Loucy (cell line): Measurements from ENCODE around the gene NAALADL2.

Source experiments
- H2AFZ ChIP-seq: fragments of 200-600 bp; sonication (generic); 2 replicates; pipeline ENCODE4 v1.6.0; 2016; ENCODE audit warnings: antibody characterized with exemption, mild to moderate bottlenecking, low read length, moderate library complexity
- H3F3A ChIP-seq: fragments of 200-600 bp; 2 replicates; pipeline ENCODE4 v1.6.0; 2016; ENCODE audit warnings: antibody characterized with exemption, low read depth, mild to moderate bottlenecking
- H3K27me3 ChIP-seq: fragments of 200-600 bp; sonication (generic); 2 replicates; pipeline ENCODE4 v1.6.1; 2014; ENCODE audit warnings: low read length, mild to moderate bottlenecking; ENCODE audit not compliant: insufficient read depth, poor library complexity, severe bottlenecking
- H3K36me3 ChIP-seq: fragments of 200-600 bp; sonication (generic); 2 replicates; pipeline ENCODE4 v1.6.1; 2016; ENCODE audit warnings: low read length; ENCODE audit not compliant: insufficient read depth
- H3K4me1 ChIP-seq: fragments of 200-600 bp; sonication (generic); 2 replicates; pipeline ENCODE4 v1.5.1; 2014; ENCODE audit warnings: low read length, mild to moderate bottlenecking; ENCODE audit not compliant: insufficient read depth, poor library complexity, severe bottlenecking
- H3K4me2 ChIP-seq: fragments of 200-600 bp; sonication (generic); 2 replicates; pipeline ENCODE4 v1.6.0; 2014; ENCODE audit warnings: antibody characterized with exemption, low read length, low read depth, mild to moderate bottlenecking; ENCODE audit not compliant: poor library complexity, severe bottlenecking
- H3K4me3 ChIP-seq: fragments of 200-600 bp; sonication (generic); 2 replicates; pipeline ENCODE4 v1.5.1; 2014; ENCODE audit warnings: low read length, mild to moderate bottlenecking, mixed read lengths; ENCODE audit not compliant: poor library complexity, severe bottlenecking
- H3K79me2 ChIP-seq: fragments of 200-600 bp; sonication (generic); 2 replicates; pipeline ENCODE4 v1.6.1; 2014; ENCODE audit warnings: low read length; ENCODE audit not compliant: insufficient read depth
- H3K9ac ChIP-seq: fragments of 200-600 bp; sonication (generic); 2 replicates; pipeline ENCODE4 v1.6.0; 2014; ENCODE audit warnings: mild to moderate bottlenecking, low read depth, low read length, moderate library complexity; ENCODE audit not compliant: poor library complexity, severe bottlenecking
- H3K9me2 ChIP-seq: fragments of 200-600 bp; sonication (generic); replicated peaks from 2 replicates; pipeline ENCODE4 v1.6.1; 2016; ENCODE audit warnings: low read depth, low read length, mixed read lengths
- H3K9me3 ChIP-seq: fragments of 200-600 bp; sonication (generic); 2 replicates; pipeline ENCODE4 v1.6.1; 2014; ENCODE audit warnings: mild to moderate bottlenecking, antibody characterized with exemption, low read length, low read depth; ENCODE audit not compliant: insufficient read depth
- H4K20me1 ChIP-seq: fragments of 200-600 bp; sonication (generic); 2 replicates; pipeline ENCODE4 v1.6.0; 2014; ENCODE audit warnings: antibody characterized with exemption, low read length, mild to moderate bottlenecking; ENCODE audit not compliant: insufficient read depth, poor library complexity, severe bottlenecking
- EZH2phosphoT487 ChIP-seq: fragments of 200-600 bp; IDR thresholded peaks from 2 replicates; pipeline ENCODE4 v1.6.1; 2018; ENCODE audit warnings: antibody characterized with exemption, mild to moderate bottlenecking, moderate library complexity, borderline replicate concordance
- TF ChIP-seq, protein P1 (sequence below): fragments of 200-600 bp; sonication (generic); conservative IDR thresholded peaks from 2 replicates; pipeline ENCODE4 v1.5.1; 2014; ENCODE audit warnings: mild to moderate bottlenecking, antibody characterized with exemption, low read length

NAALADL2 gene

DNA sequence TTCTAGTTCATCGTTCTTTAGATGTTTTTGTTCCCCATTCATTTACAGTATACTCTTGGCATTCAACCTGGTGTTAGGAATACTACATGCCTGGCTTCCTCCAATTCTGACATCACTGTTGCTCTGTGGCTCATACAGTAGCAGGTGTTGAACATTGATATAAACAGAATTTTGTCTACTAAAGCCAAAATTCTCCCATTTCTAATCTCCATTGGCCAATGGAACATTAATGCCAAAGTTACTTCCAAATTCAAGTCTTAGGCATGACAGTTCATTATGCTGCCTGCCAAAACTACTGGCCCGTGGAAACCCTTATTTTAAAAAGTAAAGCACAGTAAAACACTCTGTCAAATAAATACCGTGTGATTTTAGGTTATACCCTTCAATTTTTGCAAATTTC is 368.0 kb downstream of the NAALADL2 start:
- no peaks in the 10 kb centered on the region for H3F3A ChIP-seq
- H3K9me2 ChIP-seq = no peaks in the 10 kb centered on the region
- H3K9me3 ChIP-seq = no peaks in the 10 kb centered on the region
- no peaks in the 10 kb centered on the region for H3K27me3 ChIP-seq
- H3K79me2 ChIP-seq = no peaks in the 10 kb centered on the region
- no peaks in the 10 kb centered on the region for H3K4me1 ChIP-seq
- H4K20me1 ChIP-seq = no peaks in the 10 kb centered on the region
- no peaks in the 10 kb centered on the region for H3K36me3 ChIP-seq
- no peak for TF ChIP-seq EZH2phosphoT487
- TF ChIP-seq, protein P1, sequence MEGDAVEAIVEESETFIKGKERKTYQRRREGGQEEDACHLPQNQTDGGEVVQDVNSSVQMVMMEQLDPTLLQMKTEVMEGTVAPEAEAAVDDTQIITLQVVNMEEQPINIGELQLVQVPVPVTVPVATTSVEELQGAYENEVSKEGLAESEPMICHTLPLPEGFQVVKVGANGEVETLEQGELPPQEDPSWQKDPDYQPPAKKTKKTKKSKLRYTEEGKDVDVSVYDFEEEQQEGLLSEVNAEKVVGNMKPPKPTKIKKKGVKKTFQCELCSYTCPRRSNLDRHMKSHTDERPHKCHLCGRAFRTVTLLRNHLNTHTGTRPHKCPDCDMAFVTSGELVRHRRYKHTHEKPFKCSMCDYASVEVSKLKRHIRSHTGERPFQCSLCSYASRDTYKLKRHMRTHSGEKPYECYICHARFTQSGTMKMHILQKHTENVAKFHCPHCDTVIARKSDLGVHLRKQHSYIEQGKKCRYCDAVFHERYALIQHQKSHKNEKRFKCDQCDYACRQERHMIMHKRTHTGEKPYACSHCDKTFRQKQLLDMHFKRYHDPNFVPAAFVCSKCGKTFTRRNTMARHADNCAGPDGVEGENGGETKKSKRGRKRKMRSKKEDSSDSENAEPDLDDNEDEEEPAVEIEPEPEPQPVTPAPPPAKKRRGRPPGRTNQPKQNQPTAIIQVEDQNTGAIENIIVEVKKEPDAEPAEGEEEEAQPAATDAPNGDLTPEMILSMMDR = no peak
- H2AFZ ChIP-seq = no peak overlapping the region
- H3K4me2 ChIP-seq = no peak overlapping the region
- no peak overlapping the region for H3K4me3 ChIP-seq
- no peak overlapping the region for H3K9ac ChIP-seq

DNA sequence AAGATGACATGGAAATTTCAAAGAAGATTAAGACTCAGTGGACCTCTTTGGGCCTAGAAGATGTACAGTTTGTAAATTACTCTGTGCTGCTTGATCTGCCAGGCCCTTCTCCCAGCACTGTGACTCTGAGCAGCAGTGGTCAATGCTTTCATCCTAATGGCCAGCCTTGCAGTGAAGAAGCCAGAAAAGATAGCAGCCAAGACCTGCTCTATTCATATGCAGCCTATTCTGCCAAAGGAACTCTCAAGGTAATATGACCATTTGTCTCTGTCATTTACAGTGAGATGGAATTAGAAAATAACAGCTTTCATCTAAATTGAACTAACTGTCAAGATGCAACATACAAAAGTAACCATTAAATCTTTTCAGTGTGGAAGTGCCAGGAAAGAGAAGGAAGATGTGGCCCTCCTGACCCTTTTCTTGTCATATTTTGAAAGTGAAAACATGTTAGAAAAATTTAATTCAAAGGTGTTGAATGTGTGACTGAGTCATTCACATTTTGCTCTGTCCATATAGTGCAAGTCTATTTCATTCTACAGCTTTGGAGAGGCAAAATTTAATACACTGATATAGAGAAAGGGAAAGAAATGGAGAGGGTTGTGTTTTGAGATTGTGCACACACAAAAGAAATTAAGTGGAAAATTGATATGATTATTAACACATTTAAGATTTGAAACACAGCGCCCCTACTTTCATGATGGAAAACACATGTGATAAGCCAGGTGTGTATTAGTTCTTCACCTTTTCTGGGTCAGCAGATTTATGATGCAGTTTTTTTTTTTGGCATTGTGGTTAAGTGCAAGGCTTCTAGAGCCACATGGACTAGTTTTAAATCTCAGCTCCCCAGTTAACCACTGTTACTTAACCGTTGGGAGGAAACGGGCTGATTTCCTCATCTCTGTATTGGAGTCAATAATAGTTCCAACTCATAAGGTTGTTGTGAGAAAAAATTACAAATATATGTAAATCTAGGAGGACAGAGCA is 375.1 kb downstream of the NAALADL2 start:
- Histone ChIP-seq H2AFZ (no peak overlapping the region), H3K4me3 (no peak overlapping the region), H3K36me3 (no peaks in the 10 kb centered on the region), H3K79me2 (no peaks in the 10 kb centered on the region), H3K4me1 (no peaks in the 10 kb centered on the region), H3K27me3 (no peaks in the 10 kb centered on the region), H3K9me2 (no peaks in the 10 kb centered on the region), H3K9ac (no peak overlapping the region), H3F3A (no peaks in the 10 kb centered on the region), H3K4me2 (no peak overlapping the region), H4K20me1 (no peaks in the 10 kb centered on the region), H3K9me3 (no peaks in the 10 kb centered on the region)
- TF ChIP-seq EZH2phosphoT487 = no peak
- TF ChIP-seq, protein P1 = no peak

DNA sequence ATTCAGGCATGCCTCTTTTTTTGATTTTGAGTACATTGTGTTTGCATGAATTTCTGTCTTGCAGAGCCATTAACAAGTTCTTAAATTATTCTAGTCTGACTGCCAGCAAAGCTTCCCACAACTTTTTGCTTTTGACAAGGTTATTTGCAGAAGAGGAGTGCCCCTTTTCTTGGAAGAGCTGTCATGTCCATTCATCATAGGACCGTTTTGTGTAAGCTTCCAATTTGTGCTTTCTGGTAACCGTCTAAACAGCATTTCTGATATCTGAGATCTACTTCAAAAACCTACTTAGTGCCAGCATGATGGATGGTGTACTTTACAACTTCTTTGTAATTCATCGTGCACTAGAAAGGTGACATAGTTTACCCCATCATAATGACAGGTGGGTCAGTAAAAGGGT is 379.7 kb downstream of the NAALADL2 start:
- no peak overlapping the region for H3K4me2 ChIP-seq
- H3F3A ChIP-seq = no peaks in the 10 kb centered on the region
- no peak overlapping the region for H2AFZ ChIP-seq
- H3K9ac ChIP-seq = no peak overlapping the region
- TF ChIP-seq, protein P1 = no peak
- TF ChIP-seq EZH2phosphoT487 = no peak
- no peaks in the 10 kb centered on the region for H4K20me1 ChIP-seq
- no peaks in the 10 kb centered on the region for H3K79me2 ChIP-seq
- no peaks in the 10 kb centered on the region for H3K27me3 ChIP-seq
- H3K4me3 ChIP-seq = no peak overlapping the region
- H3K9me2 ChIP-seq = no peaks in the 10 kb centered on the region
- no peaks in the 10 kb centered on the region for H3K4me1 ChIP-seq
- no peaks in the 10 kb centered on the region for H3K36me3 ChIP-seq
- no peaks in the 10 kb centered on the region for H3K9me3 ChIP-seq
